HG02588 (cell line): ENCODE measurements around the gene TSPOAP1.

ENCODE experiments used
- ATAC-seq: cut with Tn5 transposase; IDR thresholded peaks from one replicate; pipeline ENCODE4 v1.9.1; 2021; ENCODE audit warnings: mild to moderate bottlenecking, moderate library complexity; ENCODE audit not compliant: unreplicated experiment

Gene TSPOAP1

GRCh38 chr17:58267347-58268324 is 61.0 kb downstream of the TSPOAP1 start:
- ATAC-seq, result no peak

- ATAC-seq, result no peak
These were observed 62.4 kb downstream of the TSPOAP1 start for GRCh38 chr17:58265902-58266875.

- no peak for ATAC-seq
These were observed 63.3 kb downstream of the TSPOAP1 start for GRCh38 chr17:58265271-58265670.

- no peak for ATAC-seq
These were observed 64.0 kb downstream of the TSPOAP1 start for GRCh38 chr17:58264407-58265103.

- no peak for ATAC-seq
These were observed 64.8 kb downstream of the TSPOAP1 start for GRCh38 chr17:58263773-58264172.

- no peak for ATAC-seq
These were observed 66.4 kb downstream of the TSPOAP1 start for GRCh38 chr17:58262149-58262548.

GRCh38 chr17:58254803-58255202 is 73.8 kb downstream of the TSPOAP1 start:
- no peak for ATAC-seq

- ATAC-seq, result no peak
These were observed 75.5 kb downstream of the TSPOAP1 start for GRCh38 chr17:58253082-58253481.

GRCh38 chr17:58252141-58252540 is 76.5 kb downstream of the TSPOAP1 start:
- no peak for ATAC-seq
